PC-3 (cell line): Measurements from ENCODE around the gene CDHR1. TPM values are rescaled to one million over a fixed set of nuclear protein-coding genes. Genes with fewer than 3 reads are reported as not detected.

Source experiments
- ATAC-seq: fragments of 200-7000 bp; cut with Tn5 transposase; 2 replicates; pipeline ENCODE4 v1.9.1; 2020; ENCODE audit warnings: mild to moderate bottlenecking, moderate library complexity
- BruUV-seq: library from RNA; stranded (reverse); fragments of 400-500 nt; replicated peaks from 2 replicates; lab custom pipeline; 2021; lab: Mats Ljungman, UMichigan
- CTCF ChIA-PET: fragments of 300-600 bp; sonication (Branson Sonifier 250); formaldehyde crosslinking; loops from one replicate; lab custom pipeline; 2022; ENCODE audit warnings: antibody characterized with exemption; lab: Charles Lee
- POLR2A ChIA-PET: fragments of 300-600 bp; sonication (Branson Sonifier 250); formaldehyde crosslinking; loops from one replicate; lab custom pipeline; 2022; ENCODE audit warnings: antibody characterized with exemption; ENCODE audit not compliant: unreplicated experiment; lab: Charles Lee
- DNase-seq: peaks from one replicate; pipeline ENCODE4 v3.0.0-alpha.2; 2015
- H2AFZ ChIP-seq: fragments of 300-600 bp; sonication (generic); 2 replicates; pipeline ENCODE4 v1.6.0; 2016; ENCODE audit warnings: antibody characterized with exemption, low read length
- H3F3A ChIP-seq: fragments of 300-600 bp; sonication (generic); one replicate; pipeline ENCODE4 v1.6.0; 2017; ENCODE audit warnings: antibody characterized with exemption, low read length, control low read depth, mild to moderate bottlenecking; ENCODE audit not compliant: unreplicated experiment
- H3K27ac ChIP-seq: fragments of 300-600 bp; sonication (generic); 2 replicates; pipeline ENCODE4 v1.5.1; 2016; ENCODE audit warnings: mild to moderate bottlenecking, low read length
- H3K27me3 ChIP-seq: fragments of 300-600 bp; sonication (generic); 2 replicates; pipeline ENCODE4 v1.6.1; 2016; ENCODE audit warnings: low read length, mixed read lengths
- H3K36me3 ChIP-seq: fragments of 300-600 bp; sonication (generic); 2 replicates; pipeline ENCODE4 v1.6.1; 2016; ENCODE audit warnings: low read depth, mixed run types, low read length, mixed read lengths
- H3K4me1 ChIP-seq: fragments of 300-600 bp; sonication (generic); 2 replicates; pipeline ENCODE4 v1.5.1; 2016; ENCODE audit warnings: low read length; ENCODE audit not compliant: insufficient read depth
- H3K4me2 ChIP-seq: fragments of 300-600 bp; sonication (generic); 2 replicates; pipeline ENCODE4 v1.6.0; 2016; ENCODE audit warnings: low read length
- H3K4me3 ChIP-seq: fragments of 300-600 bp; sonication (generic); 2 replicates; pipeline ENCODE4 v1.5.1; 2016; ENCODE audit warnings: mild to moderate bottlenecking, low read length, mixed read lengths
- H3K79me2 ChIP-seq: fragments of 300-600 bp; sonication (generic); 2 replicates; pipeline ENCODE4 v1.6.1; 2017; ENCODE audit warnings: low read length, mixed read lengths
- H3K9ac ChIP-seq: fragments of 300-600 bp; sonication (generic); 2 replicates; pipeline ENCODE4 v1.6.0; 2016; ENCODE audit warnings: mild to moderate bottlenecking, low read length
- H3K9me2 ChIP-seq: fragments of 300-600 bp; sonication (generic); replicated peaks from 2 replicates; pipeline ENCODE4 v1.6.1; 2016; ENCODE audit warnings: mixed run types, low read length, mixed read lengths
- H3K9me3 ChIP-seq: fragments of 300-600 bp; sonication (generic); 2 replicates; pipeline ENCODE4 v1.6.1; 2016; ENCODE audit warnings: low read length, mixed read lengths
- H4K20me1 ChIP-seq: fragments of 300-600 bp; sonication (generic); 2 replicates; pipeline ENCODE4 v1.6.1; 2016; ENCODE audit warnings: low read length, mixed read lengths
- EZH2 ChIP-seq: fragments of 300-600 bp; sonication (generic); IDR thresholded peaks from one replicate; pipeline ENCODE4 v1.6.1; 2017; ENCODE audit warnings: antibody characterized with exemption, mild to moderate bottlenecking, low read length; ENCODE audit not compliant: unreplicated experiment
- EZH2phosphoT487 ChIP-seq: fragments of 300-600 bp; sonication (generic); IDR thresholded peaks from 2 replicates; pipeline ENCODE4 v1.6.1; 2018; ENCODE audit warnings: mild to moderate bottlenecking, antibody characterized with exemption, low read length, borderline replicate concordance
- intact Hi-C: fragments of 100-400 bp; cut with micrococcal nuclease; formaldehyde crosslinking; loops from 2 replicates; pipeline ENCODE4 v1.9.0; 2023
- total RNA-seq: library from RNA; depleted of rRNA; stranded (reverse); fragments of >200 nt; gene quantifications from 2 replicates; pipeline ENCODE4 v1.2.3, GENCODE V29; 2014
- TF ChIP-seq, protein P1 (sequence below): fragments of 300-600 bp; sonication (generic); conservative IDR thresholded peaks from 2 replicates; pipeline ENCODE4 v1.5.1; 2017; ENCODE audit warnings: antibody characterized with exemption, low read depth, mild to moderate bottlenecking, low read length

CDHR1 gene
- total RNA-seq, 1 experiment from 2014 or later, result not detected

DNA sequence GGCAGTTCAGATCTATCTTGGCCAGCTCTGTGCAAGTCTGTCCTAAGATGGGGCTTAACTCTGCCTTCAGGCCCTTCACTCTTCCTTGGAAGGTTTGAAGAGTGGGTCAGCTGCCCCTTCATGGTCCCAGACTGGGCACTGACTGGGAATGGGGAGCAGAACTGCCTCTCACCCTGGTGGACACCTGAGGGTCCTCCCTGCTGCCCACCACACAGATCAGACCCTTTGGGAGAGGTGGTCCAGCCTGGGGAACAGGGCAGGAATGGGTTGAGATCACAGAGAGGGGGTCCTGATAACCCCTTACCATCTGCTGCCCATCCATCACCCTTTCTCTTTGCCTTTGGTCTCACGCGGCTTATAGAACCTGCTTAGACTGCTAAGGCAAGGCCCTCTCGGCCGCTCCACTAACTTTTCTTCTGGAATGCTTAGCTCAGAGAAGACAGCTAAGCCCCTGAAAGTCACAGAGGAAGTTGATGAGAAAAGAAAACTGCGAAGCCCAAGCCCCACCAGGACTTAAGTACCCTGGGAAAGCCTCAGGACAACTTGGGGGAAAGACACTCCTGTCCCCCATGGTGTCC, 402 bp upstream of the CDHR1 start:
- no peak overlapping the region for H3K4me3 ChIP-seq
- H3K36me3 ChIP-seq, result no peaks in the 10 kb centered on the region
- intact Hi-C loops, result no loop called here
- no peaks in the 10 kb centered on the region for H3K79me2 ChIP-seq
- peaks cover 75% of the 10 kb centered on the region for H3K27me3 ChIP-seq
- H3K9ac ChIP-seq, result no peak overlapping the region
- H3K27ac ChIP-seq, result no peak overlapping the region
- no peak for DNase-seq
- POLR2A ChIA-PET, result no interaction called here
- TF ChIP-seq, protein P1, sequence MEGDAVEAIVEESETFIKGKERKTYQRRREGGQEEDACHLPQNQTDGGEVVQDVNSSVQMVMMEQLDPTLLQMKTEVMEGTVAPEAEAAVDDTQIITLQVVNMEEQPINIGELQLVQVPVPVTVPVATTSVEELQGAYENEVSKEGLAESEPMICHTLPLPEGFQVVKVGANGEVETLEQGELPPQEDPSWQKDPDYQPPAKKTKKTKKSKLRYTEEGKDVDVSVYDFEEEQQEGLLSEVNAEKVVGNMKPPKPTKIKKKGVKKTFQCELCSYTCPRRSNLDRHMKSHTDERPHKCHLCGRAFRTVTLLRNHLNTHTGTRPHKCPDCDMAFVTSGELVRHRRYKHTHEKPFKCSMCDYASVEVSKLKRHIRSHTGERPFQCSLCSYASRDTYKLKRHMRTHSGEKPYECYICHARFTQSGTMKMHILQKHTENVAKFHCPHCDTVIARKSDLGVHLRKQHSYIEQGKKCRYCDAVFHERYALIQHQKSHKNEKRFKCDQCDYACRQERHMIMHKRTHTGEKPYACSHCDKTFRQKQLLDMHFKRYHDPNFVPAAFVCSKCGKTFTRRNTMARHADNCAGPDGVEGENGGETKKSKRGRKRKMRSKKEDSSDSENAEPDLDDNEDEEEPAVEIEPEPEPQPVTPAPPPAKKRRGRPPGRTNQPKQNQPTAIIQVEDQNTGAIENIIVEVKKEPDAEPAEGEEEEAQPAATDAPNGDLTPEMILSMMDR, result no peak
- no peak for TF ChIP-seq EZH2phosphoT487
- no peak for TF ChIP-seq EZH2
- H3K9me3 ChIP-seq, result no peaks in the 10 kb centered on the region
- CTCF ChIA-PET, result no interaction called here
- H2AFZ ChIP-seq, result no peak overlapping the region
- no peaks in the 10 kb centered on the region for H3K9me2 ChIP-seq
- H3K4me1 ChIP-seq, result no peaks in the 10 kb centered on the region
- no peak overlapping the region for H3K4me2 ChIP-seq
- BruUV-seq, result no TSS peak
- H3F3A ChIP-seq, result no peaks in the 10 kb centered on the region
- ATAC-seq, result no peak
- no peaks in the 10 kb centered on the region for H4K20me1 ChIP-seq

DNA sequence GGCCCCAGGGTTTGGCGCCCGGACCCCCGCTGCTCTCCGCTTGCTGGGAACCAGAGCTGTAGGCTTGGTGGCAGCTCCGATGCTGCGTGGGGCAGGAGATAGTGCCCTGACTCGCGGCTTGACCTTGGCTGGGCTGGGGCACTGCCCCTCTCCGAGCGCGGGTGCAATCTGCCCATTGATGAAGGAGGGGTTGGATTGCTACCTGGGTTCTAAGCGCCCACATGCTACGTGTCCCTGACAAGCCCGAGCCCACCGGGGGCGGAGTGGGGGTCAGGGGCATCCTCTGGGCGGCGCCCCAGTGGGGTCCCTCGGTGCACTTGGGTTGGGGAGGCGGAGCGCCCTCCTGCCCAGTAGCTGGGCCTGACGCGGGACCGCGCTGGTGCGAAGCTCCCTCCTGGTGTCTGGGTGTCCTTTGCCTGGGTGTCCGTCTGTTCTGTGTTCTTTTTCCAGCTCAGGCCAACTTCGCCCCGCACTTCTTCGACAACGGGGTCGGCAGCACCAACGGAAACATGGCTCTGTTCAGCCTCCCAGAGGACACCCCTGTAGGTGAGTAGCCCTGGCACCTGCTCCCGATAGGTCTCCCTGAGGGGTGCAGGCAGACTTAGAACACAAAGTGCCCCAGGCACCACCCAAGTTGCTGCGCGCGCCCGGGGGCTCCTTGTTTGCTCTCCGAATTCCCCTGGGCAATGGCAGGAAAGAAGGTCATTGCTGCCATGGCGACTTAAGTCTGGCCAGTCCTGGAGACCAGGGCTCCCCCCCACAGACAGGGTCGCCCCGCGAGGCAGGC, 900 bp downstream of the CDHR1 start:
- no peak overlapping the region for H3K27ac ChIP-seq
- H4K20me1 ChIP-seq, result no peaks in the 10 kb centered on the region
- H3K9me2 ChIP-seq, result no peaks in the 10 kb centered on the region
- intact Hi-C loops, result no loop called here
- H3K79me2 ChIP-seq, result no peaks in the 10 kb centered on the region
- H3K9ac ChIP-seq, result no peak overlapping the region
- H3K4me3 ChIP-seq, result no peak overlapping the region
- ChIA-PET POLR2A (no interaction called here), CTCF (no interaction called here)
- H3K9me3 ChIP-seq, result no peaks in the 10 kb centered on the region
- H3K4me1 ChIP-seq, result no peaks in the 10 kb centered on the region
- ATAC-seq (no peak), DNase-seq (no peak)
- no peaks in the 10 kb centered on the region for H3K36me3 ChIP-seq
- H3K27me3 ChIP-seq, result peaks cover 85% of the 10 kb centered on the region
- TF ChIP-seq, protein P1, result no peak
- no peak overlapping the region for H3K4me2 ChIP-seq
- no peak overlapping the region for H2AFZ ChIP-seq
- BruUV-seq, result no TSS peak
- H3F3A ChIP-seq, result no peaks in the 10 kb centered on the region

DNA sequence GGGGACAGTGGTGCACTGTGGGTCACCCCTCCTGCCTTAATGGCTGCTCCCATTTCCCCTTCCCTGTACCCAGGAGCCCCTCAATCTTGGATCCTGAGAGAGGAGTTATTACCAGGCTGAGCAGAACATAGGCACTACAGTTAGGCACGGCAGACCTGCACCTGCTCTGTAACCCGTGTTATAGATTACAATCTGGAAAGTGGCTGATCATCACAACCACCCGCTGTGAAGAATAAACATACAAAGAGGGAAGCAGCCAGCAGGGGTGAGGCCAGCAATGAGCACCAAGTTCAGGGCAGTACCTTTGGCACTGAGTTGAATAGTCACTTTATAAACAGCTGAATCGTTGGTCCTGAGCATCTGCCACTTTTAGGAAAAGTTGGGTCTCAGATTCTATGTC, 1.7 kb downstream of the CDHR1 start:
- Histone ChIP-seq H3K4me1 (no peaks in the 10 kb centered on the region), H3K9me2 (no peaks in the 10 kb centered on the region), H2AFZ (no peak overlapping the region), H3K27ac (no peak overlapping the region), H3F3A (no peaks in the 10 kb centered on the region), H4K20me1 (no peaks in the 10 kb centered on the region), H3K4me2 (no peak overlapping the region), H3K4me3 (no peak overlapping the region), H3K9me3 (no peaks in the 10 kb centered on the region), H3K79me2 (no peaks in the 10 kb centered on the region), H3K9ac (no peak overlapping the region), H3K27me3 (peaks cover 86% of the 10 kb centered on the region), H3K36me3 (no peaks in the 10 kb centered on the region)
- intact Hi-C loops, result no loop called here
- CTCF ChIA-PET, result no interaction called here
- DNase-seq (no peak), ATAC-seq (no peak)
- no peak for TF ChIP-seq EZH2
- TF ChIP-seq EZH2phosphoT487, result no peak
- TF ChIP-seq, protein P1, result no peak
- BruUV-seq, result no TSS peak
- POLR2A ChIA-PET, result no interaction called here
